ENCODE results near the gene FCGBP.
"Not testable (repeated sequence)": the region's sequence is repeated elsewhere in the genome, so short reads cannot be mapped to it uniquely, and the experiment has no call there.

Gene FCGBP

DNA sequence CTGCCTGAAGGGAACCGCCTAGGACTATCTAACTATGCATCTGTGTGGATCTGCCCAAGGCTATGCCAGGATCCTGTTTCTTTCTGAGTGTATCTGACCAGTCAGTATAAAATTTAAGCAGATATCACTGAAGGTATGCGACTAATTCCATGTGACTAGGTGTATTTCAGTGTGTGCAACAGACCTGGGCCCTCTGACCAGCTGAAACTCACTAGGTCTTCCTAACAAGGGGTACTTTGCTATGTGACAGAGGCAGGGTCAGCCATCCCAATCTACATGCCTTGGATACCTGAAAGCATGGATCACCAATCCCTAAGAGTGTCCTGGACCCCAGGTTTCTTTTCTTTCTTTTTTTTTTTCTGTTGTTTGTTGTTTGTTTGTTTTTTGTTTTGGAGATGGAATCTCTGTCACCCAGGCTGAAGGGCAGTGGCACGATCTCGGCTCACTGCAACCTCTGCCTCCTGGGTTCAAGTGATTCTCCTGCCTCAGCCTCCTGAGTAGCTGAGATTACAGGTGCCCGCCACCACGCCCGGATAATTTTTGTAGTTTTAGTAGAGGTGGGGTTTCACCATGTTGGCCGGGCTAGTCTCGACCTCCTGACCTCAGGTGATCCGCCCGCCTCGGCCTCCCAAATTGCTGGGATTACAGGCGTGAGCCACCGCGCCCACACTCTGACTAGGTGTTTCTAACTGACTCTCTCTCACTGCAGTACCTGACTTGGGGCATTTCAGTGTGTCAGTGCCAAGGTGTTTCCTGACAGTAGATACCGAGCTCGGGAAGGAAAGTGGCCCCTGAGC, 43.5 kb downstream of the FCGBP start:
- no peak for DNase-seq

DNA sequence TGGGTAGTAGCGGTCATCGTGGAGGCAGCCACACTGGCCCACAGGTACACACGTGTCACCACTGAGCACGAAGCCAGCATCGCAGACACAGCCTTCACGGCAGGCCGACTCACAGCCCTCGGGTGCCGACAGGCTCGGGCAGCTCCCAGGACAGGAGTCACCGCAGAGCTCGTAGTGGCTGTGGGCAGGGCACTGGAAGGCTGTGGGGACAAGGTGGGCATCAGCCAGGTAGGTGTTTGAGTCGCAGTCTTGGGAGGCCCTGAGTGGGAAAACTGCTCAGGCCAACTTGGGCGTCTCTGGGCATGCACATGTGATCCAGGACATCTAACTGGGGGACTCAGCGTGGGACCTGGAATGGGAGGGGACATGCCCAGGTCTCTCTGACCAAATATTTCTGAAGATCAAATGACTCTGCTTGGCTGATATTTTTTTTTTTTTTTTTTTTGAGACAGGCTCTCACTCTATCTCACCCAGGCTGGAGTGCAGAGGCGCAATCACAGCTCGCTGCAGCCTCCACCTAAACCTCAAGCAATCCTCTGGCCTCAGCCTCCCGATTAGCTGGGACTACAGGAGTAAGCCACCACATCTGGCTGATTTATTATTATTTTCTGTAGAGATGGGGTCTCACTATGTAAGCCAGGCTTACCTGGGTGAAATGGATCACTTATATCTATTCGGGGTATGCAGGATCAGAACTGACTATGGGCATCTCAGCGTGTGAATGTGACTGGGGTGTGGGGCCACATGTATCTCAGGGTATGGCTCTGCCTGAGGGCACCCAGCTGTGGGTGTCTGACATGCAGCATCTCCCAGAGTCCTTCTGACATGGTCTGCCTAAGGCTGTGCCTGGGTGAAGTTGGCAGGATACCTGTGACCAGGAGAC, 44.3 kb downstream of the FCGBP start:
- DNase-seq = not testable (repeated sequence)

More for the DNA sequence above, 43.5 kb downstream of the FCGBP start:
- TF ChIP-seq GATA1 (IDR thresholded peaks at IDR 0.05; ENCODE audit: low read depth, low read length) = no peak
- TF ChIP-seq POLR2A (IDR thresholded peaks at IDR 0.05; ENCODE audit: low read length) = no peak

DNA sequence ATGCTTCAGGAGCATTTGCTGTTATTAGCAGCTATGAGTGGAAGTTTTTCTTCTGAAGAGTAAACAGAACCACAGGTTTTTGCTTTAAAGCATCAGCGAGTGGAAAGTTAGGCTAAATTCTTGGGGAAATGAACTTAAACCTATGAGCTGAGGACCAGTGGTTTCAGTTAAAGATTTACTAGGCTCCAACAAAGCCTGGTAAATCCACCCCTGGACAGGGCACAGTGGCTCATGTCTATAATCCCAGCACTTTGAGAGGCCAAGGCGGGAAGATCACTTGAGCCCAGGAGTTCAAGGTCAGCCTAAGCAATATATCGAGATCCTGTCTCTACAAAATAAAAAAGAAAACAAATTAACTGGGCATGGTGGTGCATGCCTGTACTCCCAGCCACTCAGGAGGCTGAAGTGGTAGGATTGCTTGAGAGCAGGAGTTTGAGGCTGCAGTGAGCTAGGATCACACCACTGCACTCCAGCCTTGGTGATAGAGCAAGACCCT, 46.9 kb downstream of the FCGBP start:
- DNase-seq = not testable (repeated sequence)

DNA sequence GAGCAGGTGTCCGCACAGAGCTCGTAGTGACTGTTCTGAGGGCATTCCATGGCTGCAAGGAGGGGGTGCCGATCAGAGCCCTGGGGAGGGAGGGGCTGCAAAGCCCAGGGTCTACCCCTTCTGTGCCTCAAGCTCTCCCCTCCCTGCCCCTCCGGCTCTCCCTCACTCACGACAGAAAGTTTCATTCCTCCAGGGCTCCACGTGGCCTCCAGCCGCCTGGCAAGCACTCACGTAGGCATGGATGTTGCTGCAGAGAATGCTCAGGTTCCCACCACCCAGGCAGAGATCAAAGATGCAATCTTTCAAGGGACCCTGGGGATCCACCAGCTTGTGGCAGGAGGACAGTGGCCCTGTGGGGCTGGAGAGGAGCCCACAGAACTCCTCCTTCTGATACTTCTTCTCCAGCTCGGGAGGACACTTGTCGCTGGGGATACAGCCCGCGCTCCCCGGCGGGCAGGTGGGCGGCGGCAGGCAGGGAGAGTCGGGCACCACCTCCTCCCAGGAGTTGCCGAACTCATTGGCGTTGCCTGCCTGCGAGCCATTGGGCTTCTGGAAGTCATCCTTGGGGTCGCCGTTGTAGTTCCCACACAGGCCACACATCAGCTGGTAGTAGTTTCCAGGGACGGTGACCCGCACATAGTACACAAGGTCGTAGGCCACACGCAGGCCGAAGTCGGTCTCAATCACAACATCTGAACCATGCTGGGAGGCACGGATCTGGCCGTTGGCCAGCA, 48.4 kb downstream of the FCGBP start:
- not testable (repeated sequence) for DNase-seq

DNA sequence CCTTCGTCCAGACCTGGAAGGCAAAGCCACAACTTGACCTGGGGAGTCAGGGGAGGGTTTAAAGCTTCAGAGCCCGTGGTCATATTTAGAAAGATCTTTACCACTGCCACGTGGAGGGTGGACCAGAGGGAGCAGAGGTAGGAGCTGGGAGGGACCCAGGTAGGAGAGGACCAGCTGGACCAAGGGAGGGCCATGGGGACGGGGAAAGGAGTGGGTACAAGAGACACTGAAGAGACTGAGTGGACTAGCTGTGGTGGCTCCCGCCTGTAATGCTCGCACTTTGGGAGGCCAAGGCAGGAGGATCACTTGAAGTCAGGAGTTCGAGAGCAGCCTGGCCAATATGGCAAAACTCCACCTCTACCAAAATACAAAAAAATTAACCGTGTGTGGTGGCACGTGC, 49.7 kb downstream of the FCGBP start:
- DNase-seq = not testable (repeated sequence)
